ENCODE data around the gene SLC5A9. TPM values are rescaled to one million over a fixed set of nuclear protein-coding genes. Genes with fewer than 3 reads are reported as not detected.

The SLC5A9 gene
- total and polyA plus RNA-seq, 7 donors, result 0.01 to 0.39 TPM; not detected in 5

GRCh38 chr1:48203287-48203900 is 19.1 kb upstream of the SLC5A9 start:
- intact Hi-C loops (cut with DNase I), result loop anchor here (2.0 to 5.0 kb wide), 2 partner anchors 93 to 96 kb away; no protein-coding TSS in a partner anchor
- peak; percentile 49 for TF ChIP-seq CTCF (IDR thresholded peaks at IDR 0.05)
- peak in 1 of 4 donors; percentile 62 for ATAC-seq

GRCh38 chr1:48205522-48205921 is 17.0 kb upstream of the SLC5A9 start:
- Histone ChIP-seq H3K36me3 (ENCODE audit: insufficient read depth in 1 of 2, low read depth in 1 of 2) (no peaks in the 10 kb centered on the region), H3K27ac (no peak overlapping the region), H3K4me3 (no peak overlapping the region), H3K9me3 (no peaks in the 10 kb centered on the region), H3K27me3 (ENCODE audit: insufficient read depth in 3 of 3, low read length in 2 of 3) (peaks cover 0 to 2% (median 0%) of the 10 kb centered on the region in 3 donors), H3K4me1 (no peaks in the 10 kb centered on the region)
- TF ChIP-seq CTCF (IDR thresholded peaks at IDR 0.05), result no peak
- WGBS, 3 donors, result 69 to 81% (median 71%) methylated on average over 5 of the region's 5 CpGs
- DNase-seq, result no peak
- no peak for ATAC-seq
- intact Hi-C loops (cut with DNase I), result no loop called here

More at GRCh38 chr1:48203287-48203900, 19.1 kb upstream of the SLC5A9 start:
- H3K9me3 ChIP-seq, result no peaks in the 10 kb centered on the region
- no peaks in the 10 kb centered on the region for H3K4me1 ChIP-seq
- no peak overlapping the region for H3K27ac ChIP-seq
- WGBS, 3 donors, result 74 to 78% (median 76%) methylated on average over 3 of the region's 3 CpGs
- no peak overlapping the region for H3K4me3 ChIP-seq
- H3K27me3 ChIP-seq (ENCODE audit: insufficient read depth in 3 of 3, low read length in 2 of 3), result peaks cover 0 to 2% (median 0%) of the 10 kb centered on the region in 3 donors
- H3K36me3 ChIP-seq (ENCODE audit: insufficient read depth in 1 of 2, low read depth in 1 of 2), result no peaks in the 10 kb centered on the region
- DNase-seq, result no peak

- Histone ChIP-seq H3K27ac (no peak overlapping the region), H3K4me1 (no peaks in the 10 kb centered on the region), H3K9me3 (no peaks in the 10 kb centered on the region), H3K36me3 (ENCODE audit: insufficient read depth in 1 of 2, low read depth in 1 of 2) (no peaks in the 10 kb centered on the region), H3K4me3 (no peak overlapping the region), H3K27me3 (ENCODE audit: insufficient read depth in 3 of 3, low read length in 2 of 3) (peaks cover 0 to 2% (median 0%) of the 10 kb centered on the region in 3 donors)
- intact Hi-C loops (cut with DNase I), result no loop called here
- TF ChIP-seq CTCF (IDR thresholded peaks at IDR 0.05), result no peak
- WGBS, 3 donors, result 71 to 77% (median 76%) methylated on average over 5 of the region's 5 CpGs
- ATAC-seq (no peak), DNase-seq (no peak)
These were observed 16.1 kb upstream of the SLC5A9 start for GRCh38 chr1:48206371-48206770.

- H3K27me3 ChIP-seq (ENCODE audit: insufficient read depth in 3 of 3, low read length in 2 of 3), result peaks cover 0 to 2% (median 0%) of the 10 kb centered on the region in 3 donors
- intact Hi-C loops (cut with DNase I), result no loop called here
- H3K36me3 ChIP-seq (ENCODE audit: insufficient read depth in 1 of 2, low read depth in 1 of 2), result no peaks in the 10 kb centered on the region
- no peak for DNase-seq
- 45 to 97% (median 67%) methylated on average over 3 of the region's 3 CpGs for WGBS, 3 donors
- H3K4me3 ChIP-seq, result no peak overlapping the region
- H3K9me3 ChIP-seq, result no peaks in the 10 kb centered on the region
- ATAC-seq, result no peak
- H3K4me1 ChIP-seq, result no peaks in the 10 kb centered on the region
- TF ChIP-seq CTCF (IDR thresholded peaks at IDR 0.05), result no peak
- H3K27ac ChIP-seq, result no peak overlapping the region
These were observed 15.4 kb upstream of the SLC5A9 start for GRCh38 chr1:48207131-48207530.
